G401.6 (cell line): ENCODE data around the gene ITSN1.

Source experiments
- FAIRE-seq: peaks from 2 replicates; lab custom pipeline; 2012; peaks lifted over from hg19 to GRCh38; lab: Jason Lieb, UNC

The ITSN1 gene

DNA sequence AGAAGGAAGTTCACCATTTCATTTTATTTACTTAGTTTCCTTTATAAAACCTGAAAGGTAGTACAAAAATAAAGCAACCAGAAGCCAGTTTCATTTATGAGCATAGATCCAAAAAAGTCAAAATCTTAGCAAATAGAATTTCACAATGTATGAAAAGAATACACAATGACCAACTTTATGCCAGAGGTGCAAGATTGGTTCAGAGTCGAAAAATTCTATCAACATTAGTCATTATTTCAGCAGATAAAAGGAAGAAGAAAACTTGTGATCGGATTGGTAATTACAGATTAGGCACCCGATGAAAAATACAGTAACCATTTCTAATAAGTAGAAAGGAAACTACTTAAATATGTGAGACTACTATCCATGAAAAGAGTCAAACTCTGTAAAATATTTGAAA, 89.1 kb downstream of the ITSN1 start:
- no peak for FAIRE-seq

DNA sequence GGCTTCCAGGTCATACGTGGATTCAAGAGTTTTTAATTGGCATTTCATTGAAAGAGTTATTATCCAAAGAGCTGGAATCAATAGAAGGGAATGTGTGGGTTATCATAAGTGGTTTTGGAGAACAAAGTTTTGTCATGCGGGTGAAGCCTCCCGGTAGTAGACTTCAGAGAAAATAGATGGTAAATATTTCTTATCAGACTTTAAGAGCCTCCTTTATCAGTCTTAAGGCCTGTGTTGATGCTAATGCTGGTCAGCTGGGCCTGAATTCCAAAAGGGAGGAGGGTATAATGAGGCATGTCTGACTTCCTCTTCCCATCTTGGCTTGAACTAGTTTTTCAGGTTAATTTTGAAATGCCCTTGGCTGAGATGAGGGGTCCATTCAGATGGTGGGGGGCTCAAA, 89.7 kb downstream of the ITSN1 start:
- FAIRE-seq, result no peak

DNA sequence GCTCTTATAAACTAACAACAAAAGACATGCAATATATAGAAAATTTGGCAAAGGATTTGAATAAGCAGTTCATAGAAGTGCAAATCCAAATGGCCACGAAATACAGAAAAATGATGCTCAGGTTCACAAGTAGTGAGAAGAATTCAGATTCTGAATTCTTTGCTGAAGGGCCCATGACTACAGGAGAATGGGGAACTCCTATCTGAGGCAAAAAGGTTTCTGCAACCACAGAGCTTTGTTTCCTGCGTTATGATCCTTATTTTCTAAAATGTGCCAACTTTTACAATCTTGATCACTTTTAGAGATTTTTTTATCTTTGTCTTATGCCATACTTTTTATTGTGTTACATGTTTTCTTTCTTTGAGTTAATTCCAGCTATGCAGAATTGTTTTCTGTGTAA, 91.3 kb downstream of the ITSN1 start:
- no peak for FAIRE-seq

DNA sequence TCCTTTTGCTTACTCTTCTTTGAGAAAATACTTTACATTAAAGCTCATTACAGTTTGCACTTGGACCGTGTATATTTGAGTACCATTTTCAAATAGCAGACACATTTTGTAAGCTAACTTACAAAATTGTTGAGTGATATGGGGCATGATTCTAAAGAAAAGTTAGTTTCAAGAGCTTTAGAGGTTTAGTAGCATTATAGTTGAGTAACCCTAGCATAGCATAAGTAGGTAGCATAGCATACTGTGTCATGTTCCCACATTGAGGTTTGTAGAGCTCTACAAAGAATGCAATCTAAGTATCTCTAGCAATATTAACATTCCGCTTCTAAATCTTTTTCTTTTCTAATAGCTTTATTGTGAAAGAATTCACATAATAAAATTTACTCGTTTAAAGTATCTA, 92.0 kb downstream of the ITSN1 start:
- FAIRE-seq, result no peak

DNA sequence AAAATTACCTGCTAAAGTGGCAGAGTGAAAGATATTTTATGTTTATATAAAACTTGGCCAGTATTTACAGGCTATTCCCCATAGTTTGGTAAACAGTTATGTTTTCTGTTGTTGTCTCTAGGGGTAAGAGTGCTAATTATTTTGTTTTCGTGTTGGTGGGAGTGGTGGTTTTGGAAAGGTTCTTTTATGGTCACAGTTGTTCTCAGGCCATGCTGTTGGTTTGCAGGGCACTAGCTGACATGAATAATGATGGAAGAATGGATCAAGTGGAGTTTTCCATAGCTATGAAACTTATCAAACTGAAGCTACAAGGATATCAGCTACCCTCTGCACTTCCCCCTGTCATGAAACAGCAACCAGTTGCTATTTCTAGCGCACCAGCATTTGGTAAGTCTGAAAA, 92.5 kb downstream of the ITSN1 start:
- FAIRE-seq, result no peak

DNA sequence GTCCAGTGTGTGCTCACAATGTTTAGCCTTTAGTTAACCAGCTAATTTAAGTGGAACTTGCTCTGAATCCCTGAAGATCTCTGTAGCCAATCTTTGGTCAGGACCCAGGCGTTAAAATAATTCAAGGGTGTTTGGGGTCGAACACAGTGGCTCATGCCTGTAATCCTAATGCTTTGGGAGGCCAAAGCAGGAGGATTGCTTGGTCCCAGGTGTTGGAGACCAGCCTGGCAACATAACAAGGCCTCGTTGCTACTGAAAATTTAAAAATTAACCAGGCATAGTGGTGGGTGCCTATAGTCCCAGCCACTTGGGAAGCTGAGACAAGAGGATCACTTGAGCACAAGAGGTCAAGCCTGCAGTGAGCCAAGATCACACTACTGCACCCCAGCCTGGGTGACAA, 94.3 kb downstream of the ITSN1 start:
- no peak for FAIRE-seq

DNA sequence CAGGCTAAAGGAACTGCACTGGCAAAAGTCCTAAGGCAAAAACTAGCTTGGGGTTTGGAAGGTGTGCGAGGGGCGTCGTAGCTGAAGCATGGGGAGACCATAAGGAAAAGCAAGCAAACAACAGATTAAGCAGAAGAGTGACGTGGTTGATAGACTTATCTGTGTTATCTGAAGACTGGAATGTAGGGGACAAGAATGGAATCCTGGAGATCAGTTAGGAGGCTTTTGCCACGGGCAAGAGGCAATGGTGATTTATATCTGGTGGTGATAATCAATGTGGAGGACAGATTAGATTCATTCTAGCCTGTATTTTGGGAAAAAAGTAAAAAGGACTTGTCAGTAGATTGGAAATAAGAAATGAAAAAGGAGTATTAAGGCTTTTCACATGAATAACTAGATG, 97.4 kb downstream of the ITSN1 start:
- no peak for FAIRE-seq

DNA sequence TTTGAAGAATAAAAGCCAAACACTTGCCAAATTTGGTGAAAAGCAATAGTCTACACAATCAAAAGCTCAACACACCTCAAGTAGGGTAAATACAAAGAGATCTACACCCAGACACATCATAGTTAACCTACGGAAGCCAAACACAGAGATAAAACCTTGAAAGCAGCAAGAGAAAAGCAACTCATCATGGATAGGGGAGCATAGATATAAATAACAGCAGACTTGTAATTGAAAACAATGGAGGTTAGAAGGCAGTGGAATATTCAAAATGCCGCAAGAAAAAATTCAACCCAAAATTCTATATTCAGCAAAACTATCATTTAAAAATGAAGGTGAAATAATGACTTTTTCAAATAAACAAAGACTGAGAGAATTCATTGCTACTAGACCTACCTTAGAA, 105.1 kb downstream of the ITSN1 start:
- FAIRE-seq, result peak; percentile 45

DNA sequence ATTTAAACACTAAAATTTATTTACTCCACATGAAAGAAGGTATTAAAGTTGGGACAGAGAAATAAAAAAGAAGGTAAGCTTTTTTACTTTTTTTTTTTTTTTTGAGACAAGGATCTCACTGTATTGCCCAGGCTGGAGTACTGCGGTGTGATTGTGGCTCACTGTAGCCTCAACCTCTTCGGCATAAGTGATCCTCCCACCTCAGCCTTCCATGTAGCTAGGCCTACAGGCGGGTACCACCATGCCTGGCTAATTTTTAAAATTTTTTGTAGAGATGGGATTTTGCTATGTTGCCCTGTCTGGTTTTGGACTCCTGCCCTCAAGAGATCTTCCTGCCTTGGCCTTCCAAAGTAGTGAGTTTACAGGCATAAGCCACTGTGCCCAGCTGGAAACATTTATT, 106.6 kb downstream of the ITSN1 start:
- FAIRE-seq, result no peak

DNA sequence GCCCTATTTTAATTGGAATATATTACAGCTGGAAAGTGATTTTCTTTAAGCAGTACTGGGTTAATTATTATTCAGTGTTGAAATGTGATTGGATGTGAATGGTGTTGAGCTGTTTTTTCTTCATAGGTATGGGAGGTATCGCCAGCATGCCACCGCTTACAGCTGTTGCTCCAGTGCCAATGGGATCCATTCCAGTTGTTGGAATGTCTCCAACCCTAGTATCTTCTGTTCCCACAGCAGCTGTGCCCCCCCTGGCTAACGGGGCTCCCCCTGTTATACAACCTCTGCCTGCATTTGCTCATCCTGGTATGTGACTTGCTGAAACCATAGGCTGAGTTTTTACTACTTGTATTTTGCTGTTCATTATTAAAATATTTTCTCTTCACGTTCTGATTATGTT, 107.7 kb downstream of the ITSN1 start:
- no peak for FAIRE-seq

DNA sequence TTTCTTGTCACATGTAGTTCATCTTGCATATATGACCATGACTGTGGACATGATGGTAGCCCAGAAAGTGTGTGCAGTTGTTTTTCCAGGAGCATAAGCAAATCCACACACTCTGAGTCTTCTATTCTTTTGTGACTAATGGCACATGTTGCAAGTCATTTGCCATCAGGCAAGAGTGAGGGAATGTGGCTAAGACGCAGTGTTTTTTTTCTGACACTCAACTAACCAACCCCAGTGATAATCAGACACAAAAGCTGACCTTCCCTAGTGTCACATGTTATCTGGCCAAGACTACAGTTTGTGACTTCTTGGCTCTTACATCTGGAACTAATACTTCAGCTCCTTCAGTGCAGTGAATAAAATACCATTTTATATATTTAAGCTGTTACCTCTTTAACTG, 108.8 kb downstream of the ITSN1 start:
- FAIRE-seq, result no peak

DNA sequence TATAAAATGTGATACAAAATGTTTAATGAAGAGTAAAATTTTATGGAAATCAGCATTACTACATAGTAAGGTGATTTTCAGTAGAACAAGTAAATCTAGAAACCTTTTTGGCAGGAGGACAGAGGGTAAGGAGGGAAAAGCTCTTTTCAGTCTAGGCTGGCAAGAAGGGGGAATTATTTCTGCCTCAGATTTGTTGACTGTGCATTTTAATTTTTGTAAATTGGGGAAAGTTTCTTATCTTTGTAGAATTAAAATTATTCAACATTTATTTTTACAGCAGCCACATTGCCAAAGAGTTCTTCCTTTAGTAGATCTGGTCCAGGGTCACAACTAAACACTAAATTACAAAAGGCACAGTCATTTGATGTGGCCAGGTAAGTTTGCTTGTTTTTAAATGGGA, 109.2 kb downstream of the ITSN1 start:
- FAIRE-seq, result no peak

DNA sequence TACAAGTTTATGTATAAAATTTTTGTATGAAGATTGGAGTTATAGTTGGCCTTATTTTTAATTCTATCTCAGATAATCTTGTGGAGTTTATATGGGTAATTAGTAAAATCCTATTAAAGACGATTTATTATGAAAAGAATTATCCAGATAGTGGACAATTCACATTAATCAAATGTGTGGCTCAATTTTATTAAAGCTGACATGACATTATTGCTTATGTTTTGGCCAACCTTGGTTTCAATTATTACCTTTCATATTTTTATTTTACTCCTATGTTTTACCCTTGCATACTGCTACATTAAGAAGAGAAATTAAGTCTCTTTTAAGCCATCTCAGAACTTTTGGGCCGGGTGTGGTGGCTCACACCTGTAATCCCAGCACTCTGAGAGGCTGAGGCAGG, 110.0 kb downstream of the ITSN1 start:
- FAIRE-seq, result no peak

DNA sequence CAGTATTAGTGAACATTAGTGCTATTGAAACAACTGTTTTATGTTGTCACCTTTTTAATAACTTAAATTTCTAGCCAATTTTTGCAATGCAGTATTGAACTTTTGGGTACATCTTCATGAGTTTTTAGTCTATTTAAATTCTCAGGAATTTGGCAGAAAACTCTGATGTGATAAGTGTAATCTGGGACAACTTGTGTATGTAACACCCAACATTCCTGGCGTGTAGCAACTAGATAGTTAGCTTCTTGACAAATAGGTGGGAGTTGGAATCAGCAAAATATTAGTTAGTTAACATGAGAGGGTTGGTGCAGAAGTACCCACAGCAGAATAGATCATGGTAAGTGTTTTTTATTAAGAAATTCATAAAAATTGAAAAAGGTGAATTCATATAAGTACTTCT, 111.6 kb downstream of the ITSN1 start:
- FAIRE-seq, result no peak

DNA sequence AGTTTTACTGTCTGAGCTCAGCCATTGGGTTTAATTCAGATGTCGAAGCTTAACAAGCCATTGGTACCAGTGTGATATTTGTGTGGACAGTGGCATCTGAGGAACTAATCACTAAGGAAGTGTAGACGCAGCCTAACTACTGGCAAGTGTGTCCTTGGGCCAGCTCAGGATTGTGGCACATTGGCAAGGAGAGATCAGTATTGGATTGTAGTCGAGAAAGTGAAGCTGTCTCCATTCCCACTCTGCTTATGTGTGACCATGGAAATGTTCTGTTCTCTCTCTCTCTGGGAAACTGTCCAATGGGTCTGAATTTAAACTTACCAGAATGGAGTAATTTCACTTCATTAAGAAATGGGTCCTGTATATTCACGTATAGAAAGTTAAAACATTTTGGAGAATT, 112.2 kb downstream of the ITSN1 start:
- peak; percentile 8 for FAIRE-seq

DNA sequence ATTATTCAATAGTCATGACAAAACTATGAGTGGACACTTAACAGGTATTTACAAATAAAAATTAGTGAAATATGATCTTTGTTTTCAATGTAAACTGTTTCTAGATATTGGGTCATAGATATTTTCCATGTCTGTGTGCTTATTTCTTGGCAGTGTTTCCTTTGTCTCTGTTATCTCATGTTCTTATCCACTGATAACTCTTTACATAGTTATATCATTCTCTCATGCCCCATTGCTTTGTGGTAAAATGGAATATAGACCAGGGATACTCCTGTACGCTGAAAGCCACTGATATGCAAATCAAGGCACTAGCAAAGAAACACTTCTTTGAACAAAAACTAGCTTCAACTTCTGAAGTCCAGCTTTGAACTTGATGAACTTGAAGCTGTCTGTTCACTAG, 113.1 kb downstream of the ITSN1 start:
- FAIRE-seq, result no peak

DNA sequence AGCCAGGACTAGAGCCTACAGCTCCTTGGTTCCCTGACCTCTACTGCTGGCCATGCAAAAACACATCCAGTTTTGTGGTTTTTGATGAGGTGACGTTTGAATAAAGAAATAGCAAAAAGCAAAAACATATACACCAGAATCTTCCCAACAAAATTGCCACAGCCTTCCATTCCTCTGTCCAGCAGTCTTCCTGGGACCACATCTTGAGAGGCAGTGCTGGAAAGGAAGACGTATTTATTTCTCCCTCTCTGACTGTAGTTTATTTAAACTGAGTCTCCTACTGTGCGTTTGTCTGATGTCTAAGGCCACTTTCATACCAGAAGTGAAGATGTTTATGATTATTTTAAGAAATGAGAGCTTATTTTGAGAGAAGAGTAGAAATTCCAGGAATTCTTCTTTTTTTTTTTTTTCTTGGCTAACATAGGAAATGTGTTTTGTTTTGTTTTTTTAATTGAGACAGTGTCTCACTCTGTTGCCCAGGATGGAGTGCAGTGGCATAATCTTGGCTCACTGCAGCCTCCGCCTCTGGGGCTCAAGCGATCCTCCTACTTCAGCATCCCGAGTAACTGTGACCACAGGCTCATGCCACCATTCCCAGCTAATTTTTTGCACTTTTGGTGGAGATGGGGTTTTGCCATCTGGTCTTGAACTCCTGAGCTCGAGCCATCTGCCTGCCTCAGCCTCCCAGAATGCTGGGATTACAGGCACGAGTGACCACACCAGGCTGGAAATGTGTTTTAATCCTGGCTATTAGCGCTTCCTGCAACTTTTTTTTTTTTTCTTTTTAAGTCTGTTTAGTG, 118.5 kb downstream of the ITSN1 start:
- no peak for FAIRE-seq

DNA sequence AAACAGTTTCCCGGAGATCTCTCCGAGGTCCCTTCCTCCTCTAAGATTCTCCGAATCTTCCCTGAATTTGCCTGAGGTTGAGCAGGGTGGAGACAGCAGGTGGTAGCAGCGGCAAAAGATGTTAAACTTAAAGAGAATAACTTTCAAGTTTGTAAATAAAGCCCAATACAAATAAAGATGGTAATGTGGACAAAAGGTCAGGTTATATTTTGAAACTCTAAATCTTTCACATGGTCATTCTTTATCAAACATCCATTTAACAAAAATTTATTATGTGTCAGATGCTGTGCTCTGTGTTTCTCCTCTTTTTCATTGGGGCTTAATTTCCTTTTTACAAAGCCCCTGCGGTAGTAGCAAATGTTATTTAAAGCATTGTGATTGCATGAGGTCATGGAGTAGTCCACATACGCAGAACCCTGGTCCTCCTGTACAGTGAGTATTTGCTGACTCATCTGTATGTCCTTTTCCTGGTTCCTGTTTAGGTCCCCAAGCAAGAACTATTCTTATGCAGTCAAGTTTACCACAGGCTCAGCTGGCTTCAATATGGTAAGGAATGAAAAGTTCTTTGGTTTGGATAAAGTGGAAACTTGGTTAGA, 119.2 kb downstream of the ITSN1 start:
- no peak for FAIRE-seq

DNA sequence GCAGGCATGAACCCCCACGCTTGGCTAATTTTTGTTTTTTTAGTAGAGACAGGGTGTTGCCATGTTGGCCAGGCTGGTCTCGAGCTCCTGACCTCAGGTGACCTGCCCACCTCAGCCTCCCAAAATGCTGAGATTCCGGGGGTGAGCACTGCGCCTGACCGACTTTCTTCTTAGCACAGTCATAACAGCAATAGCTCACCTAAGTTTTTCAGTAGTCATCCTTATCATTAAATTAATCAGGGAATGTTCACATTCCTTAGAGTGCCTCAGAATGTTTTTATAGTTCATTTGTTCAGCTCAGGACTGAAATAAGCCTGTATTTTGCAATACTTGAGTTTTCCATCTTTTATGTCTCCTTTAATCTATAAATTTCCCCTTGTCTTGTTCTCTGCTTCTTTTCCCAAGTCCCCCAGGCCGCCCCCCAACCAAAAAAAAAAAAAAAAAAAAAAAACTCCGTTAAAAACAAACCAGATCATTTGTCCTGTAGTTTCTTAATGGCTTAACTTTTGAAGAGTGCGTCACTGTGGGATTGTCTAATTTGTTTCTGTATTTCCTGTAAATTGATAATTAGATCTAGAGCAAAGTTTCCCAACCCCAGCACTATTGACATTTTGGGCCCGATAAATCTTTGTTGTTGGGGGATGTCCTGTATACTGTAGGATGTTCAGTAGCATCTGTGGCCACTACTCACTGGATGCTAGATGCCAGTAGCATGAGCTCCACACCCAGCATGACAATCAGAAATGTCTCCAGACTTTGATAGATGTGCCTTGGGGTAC, 120.7 kb downstream of the ITSN1 start:
- FAIRE-seq, result no peak

DNA sequence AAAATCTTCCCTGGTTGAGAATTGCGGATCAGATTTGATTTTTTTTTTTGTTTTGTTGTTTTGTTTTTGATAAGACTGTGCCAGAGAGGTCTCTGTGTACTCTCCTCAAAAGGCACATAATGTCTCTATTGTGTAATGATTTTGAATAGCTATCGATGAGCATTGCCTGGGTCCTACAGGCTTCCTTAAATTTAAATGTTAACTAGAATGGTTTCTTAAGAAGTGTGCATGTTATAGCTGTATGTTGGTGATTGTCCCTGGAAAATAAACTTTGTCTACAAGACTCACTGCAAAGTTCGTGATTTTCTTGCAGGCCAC, 121.2 kb downstream of the ITSN1 start:
- no peak for FAIRE-seq

DNA sequence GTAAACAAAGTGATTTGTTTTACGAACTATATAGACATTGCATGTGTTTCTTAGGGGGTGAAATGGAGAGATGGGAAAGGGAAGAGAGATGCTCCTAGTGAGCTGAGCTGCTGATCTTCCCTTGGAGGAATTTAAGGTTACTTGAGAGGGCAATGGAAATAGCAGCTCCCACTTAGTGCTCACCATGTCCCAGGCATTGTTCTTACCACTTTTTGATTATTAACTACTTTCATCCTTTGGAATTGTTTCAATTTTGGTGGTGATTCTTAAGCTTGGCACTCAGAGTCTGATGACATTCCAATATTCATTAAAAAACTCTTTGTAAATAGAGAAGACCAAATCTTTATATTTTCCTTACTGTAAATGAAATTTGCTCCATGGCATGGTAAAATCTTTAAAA, 124.9 kb downstream of the ITSN1 start:
- FAIRE-seq, result no peak

DNA sequence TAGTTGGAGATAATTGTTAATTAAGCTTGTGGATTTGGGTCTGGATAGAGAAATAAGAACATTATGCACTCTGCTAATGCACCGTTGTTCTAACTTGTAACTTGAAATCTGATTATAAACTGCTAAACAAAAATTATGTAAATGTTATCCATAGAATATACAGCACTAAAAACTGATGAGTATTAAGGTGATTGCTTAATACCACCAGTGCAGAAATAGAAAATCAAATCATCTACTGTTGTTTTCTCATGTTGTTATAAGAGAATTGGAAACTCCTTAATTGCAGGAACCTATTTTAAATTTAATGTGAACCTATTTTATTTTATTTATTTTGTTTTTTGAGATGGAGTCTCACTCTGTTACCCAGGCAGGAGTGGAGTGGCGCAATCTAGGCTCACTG, 125.7 kb downstream of the ITSN1 start:
- FAIRE-seq, result no peak

DNA sequence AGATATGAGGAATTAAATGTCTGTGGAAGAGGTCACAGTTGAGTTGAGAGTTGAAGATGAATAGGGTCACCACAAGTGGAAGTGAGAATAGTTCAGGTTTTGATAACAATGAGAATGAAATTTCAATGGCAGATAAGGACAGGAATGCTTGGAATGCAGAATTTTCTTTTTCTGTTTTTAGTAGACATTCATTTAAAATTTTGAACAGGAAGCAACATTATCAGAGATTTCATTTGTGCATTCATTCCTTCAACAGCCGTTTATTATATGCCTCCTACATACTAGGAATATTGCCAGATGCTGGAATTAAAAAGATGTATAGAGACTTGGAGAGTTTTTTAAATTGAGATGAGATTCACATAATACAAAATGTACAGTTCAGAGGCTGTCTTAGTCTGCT, 126.8 kb downstream of the ITSN1 start:
- FAIRE-seq, result no peak

DNA sequence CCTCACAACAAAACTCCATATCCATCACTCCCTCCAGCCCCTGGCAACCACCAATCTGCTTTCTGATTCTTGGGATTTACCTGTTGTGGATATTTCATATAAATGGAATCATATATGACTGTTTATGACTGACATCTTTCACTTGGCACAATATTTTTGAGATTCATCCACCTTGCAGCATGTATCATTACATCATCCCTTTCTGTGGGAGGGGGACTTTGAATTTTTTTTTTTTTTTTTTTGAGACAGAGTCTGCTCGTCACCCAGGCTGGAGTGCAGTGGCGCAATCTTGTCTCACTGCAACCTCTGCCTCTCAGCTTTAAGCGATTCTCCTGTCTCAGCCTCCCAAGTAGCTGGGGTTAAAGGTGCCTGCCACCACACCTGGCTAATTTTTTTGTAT, 128.2 kb downstream of the ITSN1 start:
- FAIRE-seq, result no peak
